Measurements from ENCODE around the gene PC. TPM values are rescaled to one million over a fixed set of nuclear protein-coding genes. Genes with fewer than 3 reads are reported as not detected.

Gene PC
- total RNA-seq, 2 donors from 2014 or later, result 5.5 to 11.6 TPM

Small RNA genes within 50 kb of the gene (microRNA-seq; reads per million reads assigned to microRNA genes)
- gene MIR3163 (ENCODE audit: borderline microRNAs expressed in 2 of 2), result 0 reads per million in 2 donors

Other genes with a start within 250 kb of the PC start
- 1 to 10 TPM; 4.2 to 5.9 TPM for gene SPTBN2, start 229.2 kb downstream of the PC start, total RNA-seq
- 1 to 10 TPM; 7.9 to 9.1 TPM for gene RCE1, start 114.9 kb downstream of the PC start, total RNA-seq
- gene LRFN4, start 101.3 kb downstream of the PC start, total RNA-seq, result 10 to 100 TPM; 15.0 to 16.9 TPM
- gene C11orf86, start 16.9 kb upstream of the PC start, total RNA-seq, result not detected
- under 1 TPM; 0.37 to 0.67 TPM for gene SYT12, start 64.8 kb upstream of the PC start, total RNA-seq
- 10 to 100 TPM; 12.5 to 18.0 TPM for gene RHOD, start 98.5 kb upstream of the PC start, total RNA-seq
- 10 to 100 TPM; 55.3 to 58.3 TPM for gene KDM2A, start 160.9 kb upstream of the PC start, total RNA-seq

Data from posterior vena cava (tissue), 2 donors.